ENCODE measurements around the gene SYT17.

DNA sequence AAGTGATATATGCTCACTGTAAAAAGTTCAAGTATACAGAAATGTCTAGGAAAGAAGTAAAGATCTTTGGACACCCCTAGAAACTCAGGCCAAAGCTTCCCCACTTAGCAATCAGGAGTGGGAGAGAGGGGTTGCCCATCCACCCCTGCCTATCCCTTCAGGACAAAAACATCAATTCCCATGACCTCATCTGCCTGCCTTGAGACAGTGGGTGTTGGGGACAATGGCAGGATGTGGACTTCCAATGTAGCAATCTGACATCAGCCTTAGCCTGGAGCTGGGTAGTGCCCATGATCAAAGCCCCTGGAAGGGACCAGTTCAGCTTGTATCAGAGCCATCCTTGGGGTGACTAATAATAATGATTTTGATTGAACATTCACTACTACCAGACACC lies 36.2 kb upstream of the SYT17 start:
- no peak for TF ChIP-seq POLR2A (IDR thresholded peaks at IDR 0.05)
- TF ChIP-seq, protein P1, sequence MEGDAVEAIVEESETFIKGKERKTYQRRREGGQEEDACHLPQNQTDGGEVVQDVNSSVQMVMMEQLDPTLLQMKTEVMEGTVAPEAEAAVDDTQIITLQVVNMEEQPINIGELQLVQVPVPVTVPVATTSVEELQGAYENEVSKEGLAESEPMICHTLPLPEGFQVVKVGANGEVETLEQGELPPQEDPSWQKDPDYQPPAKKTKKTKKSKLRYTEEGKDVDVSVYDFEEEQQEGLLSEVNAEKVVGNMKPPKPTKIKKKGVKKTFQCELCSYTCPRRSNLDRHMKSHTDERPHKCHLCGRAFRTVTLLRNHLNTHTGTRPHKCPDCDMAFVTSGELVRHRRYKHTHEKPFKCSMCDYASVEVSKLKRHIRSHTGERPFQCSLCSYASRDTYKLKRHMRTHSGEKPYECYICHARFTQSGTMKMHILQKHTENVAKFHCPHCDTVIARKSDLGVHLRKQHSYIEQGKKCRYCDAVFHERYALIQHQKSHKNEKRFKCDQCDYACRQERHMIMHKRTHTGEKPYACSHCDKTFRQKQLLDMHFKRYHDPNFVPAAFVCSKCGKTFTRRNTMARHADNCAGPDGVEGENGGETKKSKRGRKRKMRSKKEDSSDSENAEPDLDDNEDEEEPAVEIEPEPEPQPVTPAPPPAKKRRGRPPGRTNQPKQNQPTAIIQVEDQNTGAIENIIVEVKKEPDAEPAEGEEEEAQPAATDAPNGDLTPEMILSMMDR (IDR thresholded peaks at IDR 0.05): no peak
